ENCODE data around the gene GOLM1.

Gene GOLM1

GRCh38 chr9:86096386-86096785, 3.0 kb downstream of the GOLM1 start:
- Mint-ChIP-seq H3K9me3 (peaks cover 36% of the 10 kb centered on the region), H3K4me3 (peak overlapping the region; percentile 83), H3K4me1 (peaks cover 45% of the 10 kb centered on the region), H3K27me3 (ENCODE audit: low read depth, poor library complexity) (peaks cover 8% of the 10 kb centered on the region), H3K27ac (no peak overlapping the region), H3K36me3 (ENCODE audit: low read depth) (peaks cover 44% of the 10 kb centered on the region)
- no peak for DNase-seq
- TF ChIP-seq, protein P1, sequence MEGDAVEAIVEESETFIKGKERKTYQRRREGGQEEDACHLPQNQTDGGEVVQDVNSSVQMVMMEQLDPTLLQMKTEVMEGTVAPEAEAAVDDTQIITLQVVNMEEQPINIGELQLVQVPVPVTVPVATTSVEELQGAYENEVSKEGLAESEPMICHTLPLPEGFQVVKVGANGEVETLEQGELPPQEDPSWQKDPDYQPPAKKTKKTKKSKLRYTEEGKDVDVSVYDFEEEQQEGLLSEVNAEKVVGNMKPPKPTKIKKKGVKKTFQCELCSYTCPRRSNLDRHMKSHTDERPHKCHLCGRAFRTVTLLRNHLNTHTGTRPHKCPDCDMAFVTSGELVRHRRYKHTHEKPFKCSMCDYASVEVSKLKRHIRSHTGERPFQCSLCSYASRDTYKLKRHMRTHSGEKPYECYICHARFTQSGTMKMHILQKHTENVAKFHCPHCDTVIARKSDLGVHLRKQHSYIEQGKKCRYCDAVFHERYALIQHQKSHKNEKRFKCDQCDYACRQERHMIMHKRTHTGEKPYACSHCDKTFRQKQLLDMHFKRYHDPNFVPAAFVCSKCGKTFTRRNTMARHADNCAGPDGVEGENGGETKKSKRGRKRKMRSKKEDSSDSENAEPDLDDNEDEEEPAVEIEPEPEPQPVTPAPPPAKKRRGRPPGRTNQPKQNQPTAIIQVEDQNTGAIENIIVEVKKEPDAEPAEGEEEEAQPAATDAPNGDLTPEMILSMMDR (IDR thresholded peaks at IDR 0.05) = no peak

DNA sequence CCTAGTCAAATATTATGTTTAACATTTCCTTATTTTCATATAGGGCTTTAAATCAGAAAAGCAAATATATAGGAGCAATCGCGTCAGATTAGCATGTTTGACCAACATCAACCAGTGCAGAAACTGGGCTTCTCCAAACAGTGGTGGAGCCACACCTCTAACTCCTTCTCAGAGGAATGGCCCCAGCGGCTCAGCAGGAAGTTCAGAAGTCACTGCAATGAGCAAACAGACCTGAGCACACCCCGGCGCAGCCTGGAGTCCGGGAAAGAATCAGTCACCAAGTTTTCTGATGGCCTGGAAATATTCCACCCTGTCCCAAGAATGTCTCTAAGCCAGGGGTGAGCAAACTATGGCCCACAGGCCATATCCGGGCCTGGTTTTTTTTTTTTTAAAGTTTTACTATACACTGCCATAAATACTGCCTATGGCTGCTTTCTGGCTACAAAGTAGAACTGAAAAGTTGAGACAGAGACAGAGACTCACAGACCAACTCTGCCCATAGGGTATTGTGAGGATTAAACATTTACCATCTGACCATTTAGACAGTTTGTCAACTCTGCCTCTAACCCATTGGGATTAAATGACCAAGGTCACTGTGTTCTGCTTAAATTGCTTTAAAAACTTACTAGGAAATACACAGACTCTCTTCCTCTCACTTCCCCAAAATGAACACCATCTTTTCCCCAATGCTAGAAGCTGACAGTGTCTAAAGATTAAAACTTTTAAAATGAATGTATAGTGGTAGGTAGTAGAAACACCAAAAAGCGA, 5.4 kb downstream of the GOLM1 start:
- H3K4me3 Mint-ChIP-seq = no peak overlapping the region
- TF ChIP-seq, protein P1 (IDR thresholded peaks at IDR 0.05) = no peak
- peaks cover 3% of the 10 kb centered on the region for H3K27me3 Mint-ChIP-seq (ENCODE audit: low read depth, poor library complexity)
- DNase-seq = no peak
- H3K36me3 Mint-ChIP-seq (ENCODE audit: low read depth) = peaks cover 68% of the 10 kb centered on the region
- peaks cover 60% of the 10 kb centered on the region for H3K9me3 Mint-ChIP-seq
- H3K4me1 Mint-ChIP-seq = peaks cover 34% of the 10 kb centered on the region
- H3K27ac Mint-ChIP-seq = peak overlapping the region; percentile 54

DNA sequence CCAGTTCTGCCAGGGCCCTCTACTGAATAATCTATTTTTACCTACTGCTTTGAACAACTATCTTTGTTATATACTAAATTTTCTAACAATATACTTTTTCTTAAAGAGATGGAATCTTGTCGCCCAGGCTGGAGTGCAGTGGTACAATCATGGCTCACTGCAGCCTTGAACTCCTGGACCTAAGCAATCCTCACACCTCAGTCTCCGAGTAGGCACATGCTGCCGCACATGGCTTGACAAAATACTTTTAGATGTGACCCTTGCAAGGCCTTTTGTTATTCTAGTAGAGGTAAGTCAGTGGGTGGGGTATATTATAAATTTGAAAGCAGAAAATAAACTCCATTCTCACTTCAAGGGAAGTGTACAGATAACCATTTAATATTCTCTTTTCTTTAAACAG, 7.9 kb downstream of the GOLM1 start:
- no peak overlapping the region for H3K4me3 Mint-ChIP-seq
- TF ChIP-seq, protein P1 (IDR thresholded peaks at IDR 0.05) = no peak
- H3K9me3 Mint-ChIP-seq = peaks cover 85% of the 10 kb centered on the region
- H3K4me1 Mint-ChIP-seq = peaks cover 16% of the 10 kb centered on the region
- peaks cover 6% of the 10 kb centered on the region for H3K27me3 Mint-ChIP-seq (ENCODE audit: low read depth, poor library complexity)
- peaks cover 93% of the 10 kb centered on the region for H3K36me3 Mint-ChIP-seq (ENCODE audit: low read depth)
- DNase-seq = no peak
- no peak overlapping the region for H3K27ac Mint-ChIP-seq

GRCh38 chr9:86082870-86083269, 16.5 kb downstream of the GOLM1 start:
- Mint-ChIP-seq H3K36me3 (ENCODE audit: low read depth) (peaks cover 72% of the 10 kb centered on the region), H3K4me3 (no peak overlapping the region), H3K4me1 (peaks cover 52% of the 10 kb centered on the region), H3K27ac (no peak overlapping the region), H3K27me3 (ENCODE audit: low read depth, poor library complexity) (no peaks in the 10 kb centered on the region), H3K9me3 (peaks cover 39% of the 10 kb centered on the region)
- TF ChIP-seq, protein P1 (IDR thresholded peaks at IDR 0.05) = no peak
- DNase-seq = no peak

DNA sequence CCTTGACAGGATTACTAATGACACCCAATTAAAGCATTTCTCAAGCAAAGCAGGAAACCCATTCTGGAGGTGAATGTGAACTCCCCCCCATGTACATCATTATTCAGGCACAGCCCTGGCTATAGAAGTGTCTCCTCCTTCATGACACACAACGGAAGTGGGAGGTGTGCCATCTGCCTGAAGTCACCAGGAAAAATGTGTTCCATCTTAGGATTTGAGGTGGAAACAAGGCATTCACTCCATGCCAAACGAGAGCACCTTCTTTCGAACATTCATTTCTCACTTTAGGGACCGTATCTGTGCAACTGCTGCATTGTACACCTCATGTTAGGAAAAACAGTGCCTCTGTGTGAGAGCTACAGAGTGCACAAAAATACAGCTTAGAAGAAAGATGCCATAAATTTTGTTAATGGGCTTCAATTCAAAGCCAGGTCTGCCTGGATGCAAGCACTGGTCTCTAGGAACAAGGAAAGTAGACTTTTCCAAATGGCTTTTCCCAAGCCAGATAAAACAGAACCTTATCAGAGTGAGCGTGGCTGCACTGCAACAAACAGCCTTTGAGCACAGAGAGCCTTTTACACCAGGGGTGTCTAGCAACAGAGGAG, 19.4 kb downstream of the GOLM1 start:
- TF ChIP-seq, protein P1 (IDR thresholded peaks at IDR 0.05) = no peak
- Mint-ChIP-seq H3K27me3 (ENCODE audit: low read depth, poor library complexity) (no peaks in the 10 kb centered on the region), H3K4me1 (peaks cover 60% of the 10 kb centered on the region), H3K4me3 (peak overlapping the region; percentile 70), H3K27ac (peak overlapping the region; percentile 97), H3K9me3 (peaks cover 10% of the 10 kb centered on the region), H3K36me3 (ENCODE audit: low read depth) (peaks cover 65% of the 10 kb centered on the region)
- peak; percentile 12 for DNase-seq
